ENCODE results near the gene ZNF398.

DNA sequence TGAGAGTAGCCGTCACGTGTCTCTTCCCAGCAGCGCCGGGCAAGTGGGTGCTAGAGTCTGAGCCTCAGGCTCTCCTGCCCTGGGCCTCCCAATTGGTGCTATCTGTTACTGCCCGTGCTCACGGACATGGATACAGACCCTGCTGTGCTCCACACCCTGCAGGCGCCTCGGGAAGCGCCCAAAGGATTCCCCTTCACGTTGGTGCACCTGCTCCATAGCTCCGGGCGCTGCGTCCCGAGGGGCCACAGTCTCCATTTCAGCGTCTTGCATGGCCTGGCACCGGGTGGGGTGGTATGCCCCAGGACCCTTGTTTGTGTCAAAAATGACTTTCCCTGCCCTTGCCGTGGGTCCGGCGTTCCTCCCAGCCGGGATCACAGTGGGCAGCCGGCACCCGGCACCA lies 78.4 kb downstream of the ZNF398 start:
- TF ChIP-seq, protein P1, sequence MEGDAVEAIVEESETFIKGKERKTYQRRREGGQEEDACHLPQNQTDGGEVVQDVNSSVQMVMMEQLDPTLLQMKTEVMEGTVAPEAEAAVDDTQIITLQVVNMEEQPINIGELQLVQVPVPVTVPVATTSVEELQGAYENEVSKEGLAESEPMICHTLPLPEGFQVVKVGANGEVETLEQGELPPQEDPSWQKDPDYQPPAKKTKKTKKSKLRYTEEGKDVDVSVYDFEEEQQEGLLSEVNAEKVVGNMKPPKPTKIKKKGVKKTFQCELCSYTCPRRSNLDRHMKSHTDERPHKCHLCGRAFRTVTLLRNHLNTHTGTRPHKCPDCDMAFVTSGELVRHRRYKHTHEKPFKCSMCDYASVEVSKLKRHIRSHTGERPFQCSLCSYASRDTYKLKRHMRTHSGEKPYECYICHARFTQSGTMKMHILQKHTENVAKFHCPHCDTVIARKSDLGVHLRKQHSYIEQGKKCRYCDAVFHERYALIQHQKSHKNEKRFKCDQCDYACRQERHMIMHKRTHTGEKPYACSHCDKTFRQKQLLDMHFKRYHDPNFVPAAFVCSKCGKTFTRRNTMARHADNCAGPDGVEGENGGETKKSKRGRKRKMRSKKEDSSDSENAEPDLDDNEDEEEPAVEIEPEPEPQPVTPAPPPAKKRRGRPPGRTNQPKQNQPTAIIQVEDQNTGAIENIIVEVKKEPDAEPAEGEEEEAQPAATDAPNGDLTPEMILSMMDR (IDR thresholded peaks at IDR 0.05), result no peak
- TF ChIP-seq EZH2phosphoT487 (IDR thresholded peaks at IDR 0.05), result no peak
- no peak for TF ChIP-seq EZH2 (IDR thresholded peaks at IDR 0.05)
